IPS DF 4.7 (cell line): ENCODE data around the gene PHF1.
"Not testable (repeated sequence)": the region's sequence is repeated elsewhere in the genome, so short reads cannot be mapped to it uniquely, and the experiment has no call there.

ENCODE experiments used
- DNase-seq: peaks from one replicate; pipeline ENCODE4 v3.0.0-alpha.2; 2013; ENCODE audit warnings: low spot score; ENCODE audit errors: extremely low read depth

Gene PHF1

DNA sequence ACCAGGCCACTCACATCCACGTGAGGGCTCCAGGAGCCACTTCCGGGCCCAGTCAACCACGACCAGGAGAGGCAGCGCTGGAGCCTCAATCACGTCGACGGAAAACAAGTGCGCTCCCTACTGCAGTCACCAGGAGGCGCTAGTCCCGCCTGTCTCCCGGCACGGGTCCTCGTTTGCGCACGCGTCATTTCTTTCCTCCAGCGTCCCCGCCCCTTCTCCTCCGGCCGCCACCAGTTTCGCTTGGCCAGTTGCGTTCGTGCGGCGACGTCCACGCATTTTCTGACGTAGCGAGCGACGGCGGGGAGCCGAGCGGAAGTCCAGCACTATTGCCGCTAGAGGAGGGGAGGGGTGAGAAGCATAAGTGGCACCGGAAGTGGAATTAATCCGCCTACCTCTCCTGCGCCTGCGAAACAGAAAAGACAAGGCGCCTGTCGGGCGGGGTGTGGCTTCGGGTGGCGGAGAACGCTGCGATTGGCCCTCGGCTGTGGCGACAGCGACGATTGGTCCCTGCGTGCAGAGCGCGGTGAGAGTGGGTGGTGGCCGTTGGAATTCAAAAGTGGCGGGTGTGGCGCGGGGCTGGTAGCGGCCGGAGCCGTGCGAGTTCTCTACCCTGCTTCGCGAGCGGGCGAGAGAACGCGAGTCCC, 19.4 kb upstream of the PHF1 start, which contains the start of gene KIFC1:
Gene KIFC1 (plus strand): TSS at position 546 of the 644 bp plus-strand sequence. CDS start 163 bp downstream, outside the sequence.
- peak; percentile 98 for DNase-seq

GRCh38 chr6:33391922-33392594, 18.8 kb upstream of the PHF1 start:
- DNase-seq: no peak

GRCh38 chr6:33392595-33392948, 18.2 kb upstream of the PHF1 start:
- no peak for DNase-seq

DNA sequence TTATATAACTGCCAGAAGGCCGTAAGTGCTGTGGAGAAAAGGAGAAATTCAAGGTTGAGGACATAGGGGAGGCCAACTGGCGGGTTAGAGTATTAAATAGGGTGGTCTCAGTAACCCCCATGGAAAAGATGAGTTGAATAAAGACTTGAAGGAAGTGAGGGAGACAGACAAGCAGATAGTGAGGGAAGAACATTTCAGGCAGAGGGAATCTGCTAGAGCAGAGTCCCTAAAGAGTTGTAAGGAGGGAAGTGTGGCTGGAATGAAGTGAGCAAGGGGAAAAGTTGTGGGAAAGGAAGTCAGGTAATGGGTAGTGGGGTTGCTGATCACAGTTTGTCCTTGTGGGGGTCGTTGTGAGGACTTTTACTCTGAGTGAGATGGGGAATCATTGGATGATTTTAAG, 17.8 kb upstream of the PHF1 start:
- no peak for DNase-seq

GRCh38 chr6:33397541-33397940, 13.3 kb upstream of the PHF1 start:
- no peak for DNase-seq

GRCh38 chr6:33398601-33399000, 12.2 kb upstream of the PHF1 start:
- DNase-seq: not testable (repeated sequence)

DNA sequence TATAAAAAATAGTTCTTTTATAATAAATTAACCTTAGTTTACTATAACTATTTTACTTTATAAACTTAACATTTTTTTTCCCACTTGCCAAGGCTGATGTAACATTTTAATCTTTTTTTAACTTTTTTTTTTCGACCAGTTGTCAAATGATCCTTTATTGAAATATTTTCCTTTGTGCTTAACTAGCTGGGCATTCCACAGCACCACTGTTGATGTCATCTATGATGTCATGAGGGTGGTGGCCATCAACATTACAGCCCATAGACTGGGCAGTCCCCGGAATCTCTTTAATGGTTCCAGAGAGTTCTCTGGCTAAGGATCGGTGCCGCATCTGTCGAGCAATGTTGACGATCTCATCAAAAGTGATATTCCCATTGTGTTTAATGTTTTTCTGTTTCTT, 10.9 kb upstream of the PHF1 start:
- DNase-seq: not testable (repeated sequence)

DNA sequence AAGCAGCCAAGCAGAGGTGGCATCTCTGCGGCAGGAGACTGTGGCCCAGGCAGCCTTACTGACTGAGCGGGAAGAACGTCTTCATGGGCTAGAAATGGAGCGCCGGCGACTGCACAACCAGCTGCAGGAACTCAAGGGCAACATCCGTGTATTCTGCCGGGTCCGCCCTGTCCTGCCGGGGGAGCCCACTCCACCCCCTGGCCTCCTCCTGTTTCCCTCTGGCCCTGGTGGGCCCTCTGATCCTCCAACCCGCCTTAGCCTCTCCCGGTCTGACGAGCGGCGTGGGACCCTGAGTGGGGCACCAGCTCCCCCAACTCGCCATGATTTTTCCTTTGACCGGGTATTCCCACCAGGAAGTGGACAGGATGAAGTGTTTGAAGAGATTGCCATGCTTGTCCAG, 5.9 kb upstream of the PHF1 start:
- DNase-seq: no peak

GRCh38 chr6:33405386-33405940, 5.4 kb upstream of the PHF1 start:
- DNase-seq: no peak

DNA sequence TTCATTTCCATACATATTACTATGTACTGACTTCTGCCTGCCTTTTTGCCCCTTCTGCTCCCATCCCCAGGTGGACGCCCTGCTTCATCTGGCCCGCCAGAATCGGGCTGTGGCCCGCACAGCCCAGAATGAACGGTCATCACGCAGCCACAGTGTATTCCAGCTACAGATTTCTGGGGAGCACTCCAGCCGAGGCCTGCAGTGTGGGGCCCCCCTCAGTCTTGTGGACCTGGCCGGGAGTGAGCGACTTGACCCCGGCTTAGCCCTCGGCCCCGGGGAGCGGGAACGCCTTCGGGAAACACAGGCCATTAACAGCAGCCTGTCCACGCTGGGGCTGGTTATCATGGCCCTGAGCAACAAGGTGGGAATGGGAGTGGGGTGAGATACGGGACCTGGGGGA, 4.7 kb upstream of the PHF1 start:
- no peak for DNase-seq

GRCh38 chr6:33407132-33407718, 3.6 kb upstream of the PHF1 start:
- no peak for DNase-seq

DNA sequence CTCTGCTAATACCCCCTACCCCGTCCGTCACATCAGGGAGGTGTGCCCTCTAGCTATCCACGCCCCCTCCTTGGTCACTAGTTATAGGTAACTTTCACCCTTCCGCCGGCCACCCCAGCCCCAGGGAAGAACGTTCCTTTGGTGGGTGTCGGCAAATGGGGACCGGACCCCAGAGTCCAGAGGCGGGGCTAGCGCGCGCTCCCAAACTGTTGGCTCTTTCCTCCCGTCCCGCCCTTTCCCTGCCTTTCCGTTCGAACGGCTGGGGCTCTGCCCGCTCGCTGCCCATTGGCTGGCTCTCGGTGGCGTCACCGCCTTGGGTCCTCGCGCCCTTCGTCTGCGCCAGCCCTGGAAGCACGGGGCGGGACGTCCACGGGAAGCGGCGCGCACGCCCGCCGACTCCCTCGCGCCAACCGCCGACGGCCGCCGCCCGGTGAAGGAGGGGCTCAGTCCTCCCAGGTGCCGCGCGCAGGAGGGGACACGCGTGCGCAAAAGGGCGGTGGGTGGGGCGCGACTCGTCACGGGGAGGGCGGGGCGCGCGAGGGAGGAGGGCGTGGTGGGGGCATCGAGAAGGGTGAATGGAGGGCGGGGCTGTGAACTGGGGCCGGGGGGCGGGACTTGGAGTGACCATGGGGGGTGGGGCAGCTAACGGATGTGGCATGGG, 634 bp upstream of the PHF1 start:
- no peak for DNase-seq

DNA sequence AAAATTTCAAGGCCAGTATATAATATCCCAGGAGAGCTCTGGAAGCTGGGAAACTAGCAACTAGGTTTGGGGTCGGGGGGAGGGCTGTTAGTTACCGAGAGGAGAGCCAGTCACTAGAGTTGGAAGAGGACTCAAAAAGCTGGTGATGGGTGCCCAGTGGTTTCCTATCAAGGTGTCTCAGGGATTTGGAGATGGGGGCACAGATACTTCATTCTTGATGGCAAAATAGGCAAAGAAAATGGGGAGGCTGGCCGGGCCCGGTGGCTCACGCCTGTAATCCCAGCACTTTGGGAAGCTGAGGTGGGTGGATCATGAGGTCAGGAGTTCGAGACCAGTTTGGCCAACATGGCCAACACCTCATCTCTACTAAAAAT, 805 bp downstream of the PHF1 start:
- DNase-seq: no peak

DNA sequence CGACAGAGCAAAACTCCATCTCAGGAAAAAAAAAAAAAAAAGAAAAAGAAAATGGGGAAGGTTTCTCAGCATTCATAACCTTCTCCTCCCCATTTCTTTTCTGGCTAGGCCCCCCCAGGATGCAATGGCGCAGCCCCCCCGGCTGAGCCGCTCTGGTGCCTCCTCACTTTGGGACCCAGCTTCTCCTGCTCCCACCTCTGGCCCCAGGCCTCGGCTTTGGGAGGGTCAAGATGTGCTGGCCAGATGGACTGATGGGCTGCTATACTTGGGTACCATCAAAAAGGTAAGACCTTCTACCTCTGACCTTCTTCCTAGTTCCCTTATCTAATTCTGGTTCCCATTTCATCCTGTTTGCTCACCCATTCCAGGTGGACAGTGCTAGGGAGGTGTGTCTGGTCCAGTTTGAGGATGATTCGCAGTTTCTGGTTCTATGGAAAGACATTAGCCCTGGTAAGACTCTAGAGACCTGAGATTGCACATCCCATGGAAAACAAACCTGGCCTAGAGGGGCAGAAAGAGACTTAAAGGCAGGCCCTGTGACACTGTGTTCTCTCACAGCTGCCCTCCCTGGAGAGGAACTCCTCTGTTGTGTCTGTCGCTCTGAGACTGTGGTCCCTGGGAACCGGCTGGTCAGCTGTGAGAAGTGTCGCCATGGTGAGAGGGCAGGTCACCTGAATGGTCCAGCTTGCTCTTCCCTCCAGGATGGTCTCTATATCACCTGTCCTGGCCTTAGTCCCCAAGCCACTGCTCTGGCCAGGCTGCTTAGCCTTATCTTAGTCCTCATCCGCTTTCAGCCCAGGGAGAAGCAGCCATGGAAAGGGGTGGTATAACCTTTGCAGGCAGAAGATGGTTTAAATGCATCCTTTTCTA, 1.6 kb downstream of the PHF1 start:
- DNase-seq: no peak

DNA sequence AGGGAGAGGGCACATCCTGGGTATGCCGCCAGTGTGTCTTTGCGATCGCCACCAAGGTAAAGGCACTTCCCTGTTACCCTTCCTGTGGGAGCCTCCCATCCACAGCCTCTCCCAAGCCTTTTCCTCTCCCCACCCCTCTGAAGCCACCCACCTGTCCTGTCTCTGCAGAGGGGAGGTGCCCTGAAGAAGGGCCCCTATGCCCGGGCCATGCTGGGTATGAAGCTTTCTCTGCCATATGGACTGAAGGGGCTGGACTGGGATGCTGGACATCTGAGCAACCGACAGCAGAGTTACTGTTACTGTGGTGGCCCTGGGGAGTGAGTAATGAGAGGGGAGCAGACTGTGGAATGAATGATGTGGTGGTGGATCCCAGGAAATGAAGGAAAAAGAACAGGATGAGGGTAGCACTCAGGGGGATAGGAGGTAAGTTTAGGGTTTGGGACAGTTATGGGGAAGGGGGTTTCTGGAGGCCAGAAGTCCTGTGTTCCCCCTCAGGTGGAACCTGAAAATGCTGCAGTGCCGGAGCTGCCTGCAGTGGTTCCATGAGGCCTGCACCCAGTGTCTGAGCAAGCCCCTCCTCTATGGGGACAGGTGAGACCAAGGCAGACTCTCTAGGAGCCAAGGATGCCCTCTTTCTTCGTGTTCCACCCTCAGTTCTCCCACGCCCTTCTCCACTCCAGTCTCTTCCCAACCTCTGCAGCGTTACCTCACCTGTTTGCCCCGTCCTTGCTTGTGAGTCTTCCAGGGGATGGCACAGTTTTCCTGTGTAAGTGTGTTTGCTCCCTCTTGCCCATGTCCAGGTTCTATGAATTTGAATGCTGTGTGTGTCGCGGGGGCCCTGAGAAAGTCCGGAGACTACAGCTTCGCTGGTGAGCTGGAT, 2.7 kb downstream of the PHF1 start:
- no peak for DNase-seq

DNA sequence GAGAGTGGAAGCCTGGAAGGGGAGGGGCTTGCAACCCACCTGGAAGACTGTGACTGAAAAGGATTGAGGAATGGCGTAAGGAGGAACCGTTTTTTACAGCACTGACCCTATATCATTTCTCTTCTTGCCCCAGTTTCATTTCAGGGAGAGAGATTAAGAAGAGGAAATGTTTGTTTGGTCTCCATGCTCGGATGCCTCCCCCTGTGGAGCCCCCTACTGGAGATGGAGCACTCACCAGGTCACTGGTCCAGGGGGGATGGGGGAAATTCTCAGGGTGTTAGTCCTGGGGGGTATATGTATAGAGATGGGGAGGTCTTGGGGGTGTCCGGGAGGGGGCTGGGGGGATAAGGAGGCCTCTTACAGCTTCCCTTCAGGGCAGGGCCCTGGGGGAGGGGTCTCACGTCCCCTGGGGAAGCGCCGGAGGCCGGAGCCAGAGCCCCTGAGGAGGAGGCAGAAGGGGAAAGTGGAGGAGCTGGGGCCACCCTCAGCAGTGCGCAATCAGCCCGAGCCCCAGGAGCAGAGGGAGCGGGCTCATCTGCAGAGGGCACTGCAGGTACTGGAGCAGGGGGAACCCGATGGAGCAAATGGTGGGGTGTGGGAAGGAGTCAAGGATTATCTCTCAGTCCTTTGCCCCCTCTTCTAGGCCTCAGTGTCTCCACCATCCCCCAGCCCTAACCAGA, 3.9 kb downstream of the PHF1 start:
- no peak for DNase-seq

DNA sequence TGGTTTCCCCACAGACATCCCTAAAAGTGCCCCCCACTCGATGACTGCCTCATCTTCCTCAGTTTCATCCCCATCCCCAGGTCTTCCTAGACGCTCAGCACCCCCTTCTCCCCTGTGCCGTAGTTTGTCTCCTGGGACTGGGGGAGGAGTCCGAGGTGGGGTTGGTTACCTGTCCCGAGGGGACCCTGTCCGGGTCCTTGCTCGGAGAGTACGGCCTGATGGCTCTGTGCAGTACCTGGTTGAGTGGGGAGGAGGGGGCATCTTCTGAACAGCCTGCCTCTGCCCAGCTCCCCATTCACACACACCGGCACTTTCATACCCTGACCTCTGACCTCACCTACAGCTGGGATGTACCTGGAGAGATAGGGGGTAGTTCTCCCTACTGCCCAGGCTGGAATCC, 5.0 kb downstream of the PHF1 start:
- no peak for DNase-seq

- no peak for DNase-seq
Observed at GRCh38 chr6:33416386-33417127, 5.7 kb downstream of the PHF1 start.
